GM19397 (cell line): ENCODE data around the gene F2R.
A peak's percentile ranks its signal among the peaks of the same experiment; 100 is the strongest.
"Not testable (repeated sequence)": the region's sequence is repeated elsewhere in the genome, so short reads cannot be mapped to it uniquely, and the experiment has no call there.

ENCODE experiments used
- ATAC-seq: cut with Tn5 transposase; IDR thresholded peaks from one replicate; pipeline ENCODE4 v1.9.1; 2021; ENCODE audit warnings: mild to moderate bottlenecking, moderate library complexity; ENCODE audit not compliant: unreplicated experiment

F2R gene

DNA sequence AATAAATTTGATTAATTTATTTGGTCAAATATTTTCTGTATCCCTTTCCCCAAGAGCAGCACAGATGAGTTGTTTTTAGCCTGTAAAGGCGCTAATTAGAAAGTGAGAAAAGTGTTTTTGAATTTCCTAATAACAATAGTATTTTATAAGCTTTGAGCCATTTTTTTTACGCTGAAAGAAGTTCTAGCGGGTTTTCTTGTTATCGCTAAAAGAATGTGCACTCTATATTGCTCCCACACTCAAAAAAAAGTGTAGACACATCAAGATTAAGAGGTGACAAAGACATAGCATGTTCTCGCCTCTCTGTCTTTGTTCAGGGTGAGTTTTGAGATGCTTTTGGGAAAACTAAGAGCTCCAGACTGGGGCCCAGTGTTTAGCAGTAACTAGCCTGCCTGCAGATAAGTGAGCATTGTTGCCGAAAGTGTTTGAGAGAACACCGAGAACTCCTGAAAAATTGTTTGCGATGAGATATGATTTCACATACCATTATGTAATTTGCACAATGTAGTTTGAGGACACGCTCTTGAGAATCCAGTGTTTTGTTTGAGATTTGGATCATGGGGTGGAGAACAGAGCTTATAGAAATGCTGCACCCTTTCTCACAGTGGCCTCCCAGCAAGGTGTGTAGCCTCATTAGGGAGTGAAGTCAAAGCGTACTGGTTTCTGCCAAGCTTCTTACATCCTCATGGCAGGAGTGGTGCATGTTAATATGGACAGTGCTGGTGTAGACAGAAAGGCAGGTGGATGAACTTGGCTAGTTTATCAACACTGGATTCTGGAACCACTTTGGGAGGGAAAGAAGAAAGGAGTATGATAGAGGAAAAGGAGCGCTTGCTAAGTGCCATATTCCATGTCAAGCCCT is 1.5 kb downstream of the F2R start:
- no peak for ATAC-seq

DNA sequence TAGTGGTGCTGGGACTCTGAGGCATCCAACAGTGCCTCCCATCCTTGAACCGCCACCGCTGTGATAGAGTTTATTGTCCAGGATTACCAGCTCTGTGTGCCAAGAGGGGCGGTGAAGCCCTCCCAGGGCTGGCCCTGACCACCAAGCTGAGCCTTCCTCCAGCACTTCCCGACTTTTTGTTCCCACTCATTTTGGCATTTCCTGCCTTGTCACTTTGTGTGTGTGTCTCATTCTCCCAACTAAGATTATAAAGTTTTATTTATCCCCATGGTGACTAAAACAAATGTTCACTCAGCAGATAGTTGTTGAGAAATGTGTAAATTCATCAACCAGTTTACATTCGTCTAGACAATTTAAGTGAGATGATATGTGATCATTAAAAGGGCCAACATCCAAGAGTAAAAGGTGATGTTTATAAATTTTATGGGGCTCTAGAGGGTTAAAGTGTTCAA is 2.5 kb downstream of the F2R start:
- no peak for ATAC-seq

DNA sequence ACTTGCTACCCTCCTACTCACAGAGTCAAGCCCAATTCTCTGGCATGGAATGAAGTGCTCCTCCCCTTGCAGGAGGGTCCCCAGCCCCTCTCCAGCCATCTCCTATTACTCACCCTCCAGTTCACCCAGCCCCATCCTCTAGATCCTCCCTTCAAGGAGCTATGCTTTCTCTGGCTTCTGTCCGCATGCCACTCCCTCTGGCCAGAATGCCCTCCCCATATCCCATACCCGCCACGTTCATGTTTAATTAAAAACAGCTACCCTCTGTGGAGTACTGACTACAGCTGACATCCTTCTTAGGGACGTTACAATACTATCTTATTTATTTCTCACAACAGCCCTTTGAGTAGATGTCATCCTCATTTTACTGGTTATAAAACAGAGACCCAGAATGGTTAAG is 3.0 kb downstream of the F2R start:
- no peak for ATAC-seq

DNA sequence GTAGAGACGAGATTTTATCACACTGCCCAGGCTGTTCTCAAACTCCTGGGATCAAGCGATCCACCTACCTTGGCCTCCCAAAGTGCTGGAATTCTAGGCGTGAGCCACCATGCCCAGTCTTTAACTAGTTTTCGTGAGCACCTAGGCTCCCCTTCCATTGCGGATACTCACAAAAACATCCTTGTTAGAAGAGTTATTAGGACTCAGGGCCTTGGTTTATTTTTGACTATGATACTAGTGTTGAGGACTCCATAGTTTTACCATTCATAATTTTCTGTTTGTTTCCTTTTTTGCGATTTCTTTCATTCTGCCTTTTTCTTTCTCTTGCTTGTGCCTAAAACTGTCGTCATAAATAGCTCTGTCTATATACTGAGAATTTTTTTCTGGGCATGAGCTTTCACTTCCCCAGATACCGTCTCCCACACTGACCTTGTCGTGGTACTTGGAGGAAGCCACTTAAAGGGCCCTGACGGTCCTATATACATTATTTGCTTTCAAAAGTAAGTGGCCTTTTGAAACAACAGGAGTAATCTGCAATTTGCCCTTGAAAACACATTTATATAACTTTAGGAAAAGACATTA is 5.2 kb downstream of the F2R start:
- ATAC-seq, result peak; percentile 74

DNA sequence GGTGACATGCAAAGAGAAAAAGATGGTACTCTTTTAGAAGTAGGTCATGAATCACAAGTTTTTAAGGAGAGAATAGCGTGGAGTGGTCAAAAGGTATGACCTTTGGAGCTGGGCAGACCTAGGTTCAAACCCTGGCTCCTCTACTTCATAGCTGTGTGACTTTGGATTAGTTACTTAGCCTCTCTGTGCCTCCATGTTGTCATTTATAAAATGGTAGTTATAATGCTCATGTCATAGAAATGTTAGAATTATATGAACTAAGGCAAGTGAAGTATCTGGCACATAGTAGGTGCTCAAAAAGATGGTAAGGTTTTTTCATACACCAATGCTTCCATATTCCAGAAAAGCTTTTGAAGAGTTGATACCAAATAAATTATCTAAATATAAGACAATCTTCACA is 7.3 kb downstream of the F2R start:
- ATAC-seq, result no peak

DNA sequence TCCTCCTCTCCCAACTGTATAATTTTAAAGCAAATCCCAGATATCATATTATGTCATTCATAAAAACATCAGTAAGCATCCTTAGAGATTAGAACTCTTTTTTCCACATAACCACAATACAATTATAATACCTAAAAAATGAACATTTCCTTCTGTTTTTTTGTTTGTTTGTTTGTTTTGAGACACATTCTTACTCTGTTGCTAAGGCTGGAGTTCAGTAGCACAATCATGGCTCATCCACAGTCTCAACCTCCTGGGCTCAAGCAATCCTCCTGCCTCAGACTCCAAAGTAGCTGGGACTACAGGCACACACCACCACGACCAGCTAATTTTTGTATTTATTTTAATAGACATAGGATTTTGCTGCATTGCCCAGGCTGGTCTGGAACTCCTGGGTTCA is 8.0 kb downstream of the F2R start:
- no peak for ATAC-seq

DNA sequence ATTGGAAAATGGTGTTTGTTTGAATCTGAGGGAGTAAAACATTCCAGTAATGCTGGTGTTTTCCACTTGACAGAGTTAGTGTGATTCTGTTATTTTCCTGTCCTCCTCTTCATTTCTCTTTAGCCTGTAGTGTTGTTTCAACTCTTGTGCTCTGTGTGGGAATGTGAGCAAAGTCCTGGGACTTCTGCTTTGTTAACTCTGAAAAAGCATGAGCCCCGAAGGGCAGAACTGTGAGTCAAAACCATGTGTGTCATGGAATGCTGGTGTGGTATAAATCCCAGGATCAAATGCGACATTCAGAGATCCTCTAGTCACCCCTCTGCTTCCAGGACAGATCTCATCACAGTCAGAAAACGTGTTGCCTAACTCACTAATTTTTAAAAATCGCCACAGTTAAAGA is 8.9 kb downstream of the F2R start:
- ATAC-seq, result no peak

DNA sequence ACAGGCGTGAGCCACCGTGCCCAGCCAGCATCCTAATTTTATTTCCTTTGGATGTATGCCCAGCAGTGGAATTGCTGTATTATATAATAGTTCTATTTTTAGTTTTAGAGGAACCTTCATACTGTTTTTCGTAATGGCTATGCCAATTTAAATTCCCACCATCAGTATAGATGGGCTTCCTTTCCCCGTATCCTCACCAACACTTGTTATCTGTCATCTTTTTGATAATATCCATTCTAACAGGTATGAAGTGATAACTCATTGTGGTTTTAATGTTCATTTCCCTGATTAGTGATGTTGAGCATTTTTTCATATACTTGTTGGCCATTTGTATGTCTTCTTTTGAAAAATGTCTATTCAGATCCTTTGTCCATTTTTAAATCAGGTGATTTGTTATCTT is 13.0 kb downstream of the F2R start:
- no peak for ATAC-seq

DNA sequence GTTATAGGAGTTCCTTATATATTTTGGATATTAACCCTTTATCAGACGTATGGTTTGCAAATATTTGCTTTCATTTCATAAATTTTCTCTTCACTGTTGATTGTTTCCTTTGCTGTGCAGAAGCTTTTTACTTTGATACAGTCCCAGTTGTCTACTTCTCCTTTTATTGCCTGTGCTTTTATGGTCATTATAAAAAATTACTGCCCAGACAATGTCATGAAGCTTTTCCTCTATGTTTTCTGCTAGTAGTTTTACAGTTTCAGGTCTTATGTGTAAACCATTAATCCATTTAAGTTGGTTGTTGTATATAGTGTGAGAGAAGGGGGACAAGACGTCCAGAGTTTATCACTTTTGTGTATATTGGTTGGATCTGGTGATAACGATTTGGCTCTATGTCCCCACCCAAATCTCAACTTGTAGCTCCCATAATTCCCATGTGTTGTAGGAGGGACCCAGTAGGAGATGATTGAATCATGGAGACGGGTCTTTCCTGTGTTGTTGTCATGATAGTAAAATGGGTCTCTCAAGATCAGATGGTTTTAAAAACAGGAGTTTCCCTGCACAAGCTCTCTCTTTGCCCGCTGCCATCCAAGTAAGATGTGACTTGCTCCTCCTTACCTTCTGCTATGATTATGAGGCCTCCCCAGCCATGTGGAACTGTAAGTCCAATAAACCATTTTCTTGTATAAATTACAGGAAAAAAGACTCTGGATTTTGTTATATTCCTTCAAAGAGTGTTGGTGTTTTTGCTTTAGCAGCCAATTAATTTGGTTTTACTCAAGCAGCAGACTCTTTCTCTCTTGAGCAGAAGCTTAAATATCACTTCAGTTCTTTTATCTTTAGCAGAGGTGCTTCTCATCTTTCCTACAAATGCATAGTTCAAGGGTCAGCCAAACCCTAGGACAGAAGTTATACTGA is 13.7 kb downstream of the F2R start:
- ATAC-seq, result no peak

DNA sequence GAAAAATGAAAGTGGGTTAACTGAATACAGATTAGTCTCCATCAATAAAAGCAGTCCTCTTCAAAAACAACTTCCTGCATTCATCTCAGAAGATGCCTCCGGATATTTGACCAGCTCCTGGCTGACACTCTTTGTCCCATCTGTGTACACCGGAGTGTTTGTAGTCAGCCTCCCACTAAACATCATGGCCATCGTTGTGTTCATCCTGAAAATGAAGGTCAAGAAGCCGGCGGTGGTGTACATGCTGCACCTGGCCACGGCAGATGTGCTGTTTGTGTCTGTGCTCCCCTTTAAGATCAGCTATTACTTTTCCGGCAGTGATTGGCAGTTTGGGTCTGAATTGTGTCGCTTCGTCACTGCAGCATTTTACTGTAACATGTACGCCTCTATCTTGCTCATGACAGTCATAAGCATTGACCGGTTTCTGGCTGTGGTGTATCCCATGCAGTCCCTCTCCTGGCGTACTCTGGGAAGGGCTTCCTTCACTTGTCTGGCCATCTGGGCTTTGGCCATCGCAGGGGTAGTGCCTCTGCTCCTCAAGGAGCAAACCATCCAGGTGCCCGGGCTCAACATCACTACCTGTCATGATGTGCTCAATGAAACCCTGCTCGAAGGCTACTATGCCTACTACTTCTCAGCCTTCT is 16.6 kb downstream of the F2R start:
- no peak for ATAC-seq

DNA sequence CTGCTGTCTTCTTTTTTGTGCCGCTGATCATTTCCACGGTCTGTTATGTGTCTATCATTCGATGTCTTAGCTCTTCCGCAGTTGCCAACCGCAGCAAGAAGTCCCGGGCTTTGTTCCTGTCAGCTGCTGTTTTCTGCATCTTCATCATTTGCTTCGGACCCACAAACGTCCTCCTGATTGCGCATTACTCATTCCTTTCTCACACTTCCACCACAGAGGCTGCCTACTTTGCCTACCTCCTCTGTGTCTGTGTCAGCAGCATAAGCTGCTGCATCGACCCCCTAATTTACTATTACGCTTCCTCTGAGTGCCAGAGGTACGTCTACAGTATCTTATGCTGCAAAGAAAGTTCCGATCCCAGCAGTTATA is 17.1 kb downstream of the F2R start:
- ATAC-seq, result no peak

DNA sequence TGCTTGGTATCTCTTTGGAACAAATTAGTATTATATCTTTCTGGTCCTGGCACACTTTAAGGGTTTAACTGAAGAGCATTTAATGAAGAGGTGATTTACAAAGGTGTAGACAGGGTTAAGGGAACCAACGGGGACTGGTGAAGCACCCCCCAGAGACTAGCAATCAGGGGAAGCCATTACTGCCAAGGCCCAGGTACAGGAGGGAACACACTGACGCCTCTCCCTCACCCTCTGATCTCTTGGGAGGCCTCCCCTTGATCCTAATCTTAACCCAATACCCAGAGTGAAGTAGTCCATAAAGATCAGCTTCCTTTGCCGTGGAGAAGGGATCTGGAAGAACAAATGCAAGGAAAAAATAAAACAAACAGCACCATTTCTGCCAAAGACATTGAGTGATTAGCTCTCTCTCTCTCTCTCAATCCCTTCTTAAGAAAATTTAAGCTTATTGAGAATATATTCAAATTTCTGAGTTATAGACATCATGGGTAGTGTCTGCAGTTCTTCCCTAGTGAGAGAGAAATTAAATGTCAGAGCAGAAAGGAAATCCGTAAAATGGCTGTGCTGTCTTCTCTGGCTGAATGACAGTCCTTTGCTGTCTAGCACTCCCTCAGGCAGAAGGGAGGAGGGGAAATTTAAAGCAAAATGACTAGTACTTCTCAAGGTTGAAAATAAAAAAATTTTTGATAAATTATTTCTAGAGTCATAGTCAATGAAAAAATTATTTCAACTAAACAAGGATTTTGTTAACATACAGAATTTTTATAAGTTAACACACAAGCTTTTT is 20.0 kb downstream of the F2R start:
- ATAC-seq, result no peak

DNA sequence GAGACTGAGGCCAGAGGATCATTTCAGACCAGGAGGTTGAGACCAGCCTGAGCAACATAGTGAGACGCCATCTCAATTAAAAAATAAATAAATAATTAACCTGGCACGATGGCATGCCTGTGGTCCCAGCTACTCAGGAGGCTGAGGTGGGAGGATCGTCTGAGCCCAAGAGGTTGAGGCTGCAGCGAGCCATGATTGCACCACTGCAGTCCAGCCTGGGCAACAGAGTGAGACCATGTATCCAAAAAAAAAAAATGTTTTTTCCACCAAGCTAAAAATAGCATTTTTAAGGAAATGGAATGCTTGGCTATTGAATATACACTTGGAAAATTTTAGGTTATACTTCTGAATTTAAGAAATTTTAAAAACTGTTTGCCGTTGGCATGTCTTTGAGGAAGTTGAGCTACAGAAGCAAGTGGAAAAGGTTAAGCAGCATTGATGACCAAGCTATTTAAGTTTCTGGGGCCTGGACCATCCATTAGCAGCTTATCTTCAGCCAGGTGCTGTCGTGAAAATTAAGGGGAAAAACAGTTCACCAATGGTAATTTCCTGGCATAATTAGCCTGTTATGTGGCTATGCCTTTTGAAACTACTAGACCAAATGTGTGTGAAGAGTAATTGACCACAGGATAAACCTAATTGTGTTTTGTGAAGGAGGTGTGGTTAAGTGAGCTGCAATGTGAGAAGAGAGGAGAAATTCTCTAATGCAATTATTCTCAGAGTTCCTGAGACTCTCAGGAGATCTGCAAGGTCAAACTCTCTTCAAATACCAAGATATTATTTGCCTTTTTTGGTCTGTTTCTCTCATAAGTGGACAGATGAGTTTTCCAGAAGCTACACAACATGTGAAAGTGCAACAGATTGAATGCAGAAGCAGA is 21.0 kb downstream of the F2R start:
- ATAC-seq, result no peak

DNA sequence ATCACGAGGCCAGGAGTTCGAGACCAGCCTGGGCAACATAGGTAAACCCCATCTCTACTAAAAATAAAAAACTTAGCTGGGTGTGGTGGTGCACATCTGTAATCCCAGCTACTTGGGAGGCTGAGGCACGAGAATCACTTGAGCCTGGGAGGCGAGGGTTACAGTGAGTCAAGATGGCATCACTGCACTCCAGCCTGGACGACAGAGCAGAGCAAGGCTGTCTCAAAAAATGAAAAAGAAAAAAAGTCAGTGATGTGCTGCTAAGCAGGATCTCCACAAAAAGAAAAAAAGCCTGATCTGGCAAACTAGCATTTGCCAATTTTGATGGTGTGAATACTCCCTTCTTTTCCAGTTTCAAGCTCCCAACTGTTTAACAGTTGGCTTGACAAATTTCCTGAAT is 21.9 kb downstream of the F2R start:
- ATAC-seq, result no peak

DNA sequence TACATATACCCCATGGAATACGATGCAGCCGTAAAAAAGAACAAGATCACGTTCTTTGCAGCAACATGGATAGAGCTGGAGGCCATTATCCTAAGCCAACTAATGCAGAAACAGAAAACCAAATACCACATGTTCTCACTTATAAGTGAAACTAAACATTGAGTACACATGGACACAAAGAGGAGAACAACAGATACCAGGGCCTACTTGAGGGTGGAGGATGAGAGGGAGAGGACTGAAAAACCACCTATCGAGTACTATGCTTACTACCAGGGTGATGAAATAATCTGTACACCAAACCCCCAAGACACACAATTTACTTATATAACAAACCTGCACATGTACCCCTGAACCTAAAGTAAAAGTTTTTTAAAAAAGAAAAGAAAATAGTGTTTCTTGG is 25.6 kb downstream of the F2R start:
- ATAC-seq, result not testable (repeated sequence)

DNA sequence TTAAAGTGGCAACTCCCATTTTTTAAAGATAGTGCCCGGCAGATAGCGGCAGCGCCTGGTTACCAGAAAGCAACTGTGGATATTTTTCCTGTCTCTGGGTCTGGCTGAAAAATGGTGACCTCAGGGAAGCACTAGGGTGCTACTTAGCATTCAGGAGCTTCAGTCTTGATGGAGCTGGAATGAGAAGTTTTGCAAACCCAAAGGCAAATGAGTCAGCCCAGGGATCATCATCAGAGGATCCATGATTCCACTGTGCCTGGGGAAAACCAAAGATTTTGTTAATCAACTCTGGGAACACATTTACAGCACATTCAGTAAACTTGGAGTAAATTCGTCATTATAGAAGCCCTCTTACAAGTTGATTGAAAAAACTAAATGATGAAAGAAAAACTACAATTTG is 26.7 kb downstream of the F2R start:
- no peak for ATAC-seq

DNA sequence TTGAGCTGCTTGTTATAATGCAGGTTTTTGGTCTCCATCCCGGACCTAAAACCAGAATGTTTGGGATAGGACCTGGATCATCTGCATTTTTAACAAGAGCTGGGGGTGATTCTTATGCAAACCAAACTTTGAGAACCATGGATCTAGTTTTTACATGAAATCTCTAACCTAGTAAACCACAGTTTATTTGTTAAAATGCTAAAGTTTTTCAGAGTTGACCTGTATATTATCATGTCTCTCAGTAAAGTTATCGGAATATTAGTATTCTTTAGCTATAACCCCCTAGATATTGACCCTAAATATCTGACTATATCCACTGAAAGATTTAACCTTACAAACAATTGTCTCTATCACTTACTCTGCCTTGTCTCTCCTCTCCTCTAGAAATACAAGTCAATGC is 28.7 kb downstream of the F2R start:
- no peak for ATAC-seq

DNA sequence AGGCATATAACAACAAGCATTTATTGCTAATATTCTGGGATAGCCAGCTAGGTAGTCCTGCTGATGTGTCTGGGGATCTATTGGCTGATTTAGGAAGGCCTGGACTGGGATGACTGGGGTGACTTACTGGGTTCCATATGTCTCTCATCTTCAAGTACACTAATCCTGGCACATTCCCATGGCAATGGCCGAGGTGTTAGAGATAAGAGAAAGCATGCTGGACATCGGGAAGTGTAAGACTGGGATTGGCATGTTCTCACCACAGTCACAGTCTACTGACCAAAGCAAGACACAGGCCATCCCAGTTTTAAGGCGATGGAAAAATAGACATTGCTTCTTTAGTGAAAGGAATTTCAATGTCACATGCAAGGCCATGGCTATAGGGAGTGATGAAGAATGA is 29.7 kb downstream of the F2R start:
- no peak for ATAC-seq

DNA sequence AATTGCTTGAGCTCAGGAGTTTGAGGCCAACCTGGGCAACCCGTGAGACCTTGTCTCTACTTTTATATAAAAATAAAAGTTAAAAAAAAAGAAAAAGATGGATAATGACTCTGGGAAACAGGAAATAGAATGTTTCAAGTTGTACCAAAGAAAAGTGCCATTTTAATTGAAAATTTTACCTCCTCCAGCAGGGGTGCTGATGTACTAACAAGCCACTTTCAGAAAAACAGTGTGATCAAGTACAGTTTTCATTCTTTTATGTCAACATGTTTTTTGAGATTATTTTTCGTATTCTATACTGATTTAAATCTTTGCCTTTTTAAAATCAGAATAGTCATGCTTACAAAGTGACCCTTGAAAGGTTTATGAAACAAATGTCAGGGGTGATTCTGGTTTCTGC is 30.8 kb downstream of the F2R start:
- ATAC-seq, result no peak
